ENCODE measurements around the gene HAUS7.

The HAUS7 gene

GRCh38 chrX:153475751-153476281 lies 5.4 kb upstream of the HAUS7 start:
- no peak for DNase-seq

GRCh38 chrX:153475271-153475670 lies 4.9 kb upstream of the HAUS7 start:
- no peak for DNase-seq

- peak in 2 of 4 experiments; percentile 22 to 29 for DNase-seq
Observed at GRCh38 chrX:153474718-153475117, 4.3 kb upstream of the HAUS7 start.

- no peak for DNase-seq
Observed at GRCh38 chrX:153474266-153474665, 3.9 kb upstream of the HAUS7 start.

GRCh38 chrX:153473126-153473525 lies 2.8 kb upstream of the HAUS7 start:
- DNase-seq = no peak

GRCh38 chrX:153471663-153472280 lies 1.4 kb upstream of the HAUS7 start:
- DNase-seq = no peak

- peak; percentile 13 to 54 (median 43) for DNase-seq
Observed at GRCh38 chrX:153469811-153470410, 465 bp downstream of the HAUS7 start.

- no peak for DNase-seq
Observed at GRCh38 chrX:153468008-153468580, 2.3 kb downstream of the HAUS7 start.

GRCh38 chrX:153465691-153466380 lies 4.5 kb downstream of the HAUS7 start:
- DNase-seq = no peak

GRCh38 chrX:153464116-153464515 lies 6.3 kb downstream of the HAUS7 start:
- DNase-seq = no peak

GRCh38 chrX:153463556-153463955 lies 6.8 kb downstream of the HAUS7 start:
- no peak for DNase-seq

- DNase-seq = no peak
Observed at GRCh38 chrX:153463031-153463430, 7.3 kb downstream of the HAUS7 start.

GRCh38 chrX:153462291-153462690 lies 8.1 kb downstream of the HAUS7 start:
- DNase-seq = no peak

GRCh38 chrX:153460826-153461225 lies 9.6 kb downstream of the HAUS7 start:
- peak in 3 of 4 experiments; percentile 10 to 28 (median 18) for DNase-seq

GRCh38 chrX:153459986-153460385 lies 10.4 kb downstream of the HAUS7 start:
- no peak for DNase-seq

- DNase-seq = no peak
Observed at GRCh38 chrX:153458476-153458875, 11.9 kb downstream of the HAUS7 start.

- DNase-seq = no peak
Observed at GRCh38 chrX:153457827-153458466, 12.4 kb downstream of the HAUS7 start.

- DNase-seq = no peak
Observed at GRCh38 chrX:153457136-153457825, 13.1 kb downstream of the HAUS7 start.

- DNase-seq = no peak
Observed at GRCh38 chrX:153456704-153457103, 13.7 kb downstream of the HAUS7 start.

GRCh38 chrX:153456161-153456560 lies 14.2 kb downstream of the HAUS7 start:
- no peak for DNase-seq

- DNase-seq = no peak
Observed at GRCh38 chrX:153455571-153455970, 14.8 kb downstream of the HAUS7 start.

- DNase-seq = no peak
Observed at GRCh38 chrX:153454901-153455550, 15.3 kb downstream of the HAUS7 start.
